K562 (cell line): ENCODE data around the gene PSMD8. TPM values are rescaled to one million over a fixed set of nuclear protein-coding genes. Genes with fewer than 3 reads are reported as not detected.

ENCODE experiments used
- GABPB1 ChIP-seq: sonication (generic); formaldehyde crosslinking; IDR thresholded peaks from 2 replicates; pipeline ENCODE4 v1.8.0; 2022; ENCODE audit warnings: mild to moderate bottlenecking, missing genetic modification reagents
- PTTG1 ChIP-seq: fragments of 450-650 bp; IDR thresholded peaks from 2 replicates; pipeline ENCODE4 v1.6.1; 2016; ENCODE audit warnings: low read depth, mild to moderate bottlenecking, missing genetic modification characterization, missing compliant biosample characterization
- RBM14 ChIP-seq: fragments of 200-400 bp; formaldehyde crosslinking; IDR thresholded peaks from 2 replicates; pipeline ENCODE4 v1.6.1; 2018; ENCODE audit warnings: low read depth, mild to moderate bottlenecking, low read length, moderate library complexity, borderline replicate concordance; ENCODE audit not compliant: insufficient read depth
- SMAD2 ChIP-seq: fragments of 150-350 bp; IDR thresholded peaks from 2 replicates; pipeline ENCODE4 v1.6.1; 2014; ENCODE audit warnings: low read depth, mild to moderate bottlenecking, low read length
- polyA plus RNA-seq, 8 experiments: library from polyadenylated mRNA; depleted of rRNA in 4 of 8; stranded (reverse) in 5 of 8; unstranded in 3 of 8; fragments of >200 nt; fragmentation: Nextera tagmentation in 2 of 8; fragmentation: Illumina TruSeq in 1 of 8; extraction: Ambion mirVana in 2 of 8; extraction: Trizol in 1 of 8; gene quantifications; 2 replicates each; pipeline versions ENCODE4 v1.2.1 to v1.2.3, GENCODE V29; 2011 to 2014; ENCODE audit warnings: inconsistent platforms in 1 of 8, missing spikeins in 1 of 8
- total RNA-seq, 7 experiments: library from RNA; depleted of rRNA in 6 of 7; stranded (reverse); fragments of >200 nt in 6 of 7; fragmentation: Illumina TruSeq in 2 of 7; extraction: Trizol in 2 of 7; gene quantifications; 2 replicates each; pipeline versions ENCODE4 v1.2.1 to v1.2.3, GENCODE V29; 2011 to 2021; ENCODE audit warnings: low replicate concordance in 1 of 7
- TF ChIP-seq, protein P1 (sequence below), 2 experiments: fragments of 450-650 bp; formaldehyde crosslinking in 1 of 2; IDR thresholded peaks; 2 replicates each; pipeline versions ENCODE4 v1.4.0 to v1.6.1; 2014 to 2020; ENCODE audit warnings: mild to moderate bottlenecking in 2 of 2, borderline replicate concordance in 1 of 2, low read depth in 1 of 2
- TF ChIP-seq, protein P2 (sequence below): sonication (generic); formaldehyde crosslinking; IDR thresholded peaks from 2 replicates; pipeline ENCODE4 v1.8.0; 2023; ENCODE audit warnings: missing genetic modification reagents, mild to moderate bottlenecking, borderline replicate concordance
- TF ChIP-seq, protein P3 (sequence below): sonication (generic); formaldehyde crosslinking; IDR thresholded peaks from 2 replicates; pipeline ENCODE4 v1.8.0; 2022; ENCODE audit warnings: mild to moderate bottlenecking, missing genetic modification reagents

The PSMD8 gene
- total and polyA plus RNA-seq, 9 of the 15 experiments (the other 6 are each of a cell fraction or from before 2014, with no cell fraction given), result 130 to 583 (median 315) TPM

DNA sequence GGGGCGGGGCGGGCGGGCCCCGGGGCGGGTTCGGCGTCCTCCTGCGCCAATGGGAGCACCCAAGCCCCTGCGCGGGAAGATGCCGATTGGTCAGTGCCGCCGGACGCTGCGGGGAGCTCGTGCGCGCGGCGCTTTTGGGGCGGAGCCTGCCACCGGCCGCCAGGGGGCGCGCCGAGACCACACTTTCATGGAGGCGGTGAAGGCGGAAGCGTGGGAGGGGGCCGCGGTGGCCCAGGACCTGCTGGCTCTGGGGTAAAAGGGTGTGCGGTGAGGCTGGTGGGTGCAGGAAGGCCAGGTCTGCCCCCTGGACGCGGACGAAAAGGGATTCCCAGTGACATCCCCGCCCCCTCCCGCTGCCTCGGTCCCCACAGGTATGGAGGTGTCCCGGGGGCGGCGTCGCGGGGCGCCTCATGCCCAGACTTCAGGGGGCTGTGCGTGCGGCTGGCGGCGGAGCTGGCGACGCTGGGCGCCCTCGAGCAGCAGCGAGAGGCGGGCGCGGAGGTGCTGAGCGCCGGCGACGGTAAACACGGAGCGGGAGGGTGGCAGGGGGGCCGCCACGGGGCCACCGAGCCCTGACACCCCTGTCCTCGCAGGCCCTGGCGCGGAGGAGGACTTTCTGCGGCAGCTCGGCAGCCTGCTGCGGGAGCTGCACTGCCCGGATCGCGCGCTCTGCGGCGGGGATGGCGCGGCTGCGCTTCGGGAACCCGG lies 28.8 kb downstream of the PSMD8 start, which contains the start of gene FAM98C (continued):
- TF ChIP-seq, protein P1, sequence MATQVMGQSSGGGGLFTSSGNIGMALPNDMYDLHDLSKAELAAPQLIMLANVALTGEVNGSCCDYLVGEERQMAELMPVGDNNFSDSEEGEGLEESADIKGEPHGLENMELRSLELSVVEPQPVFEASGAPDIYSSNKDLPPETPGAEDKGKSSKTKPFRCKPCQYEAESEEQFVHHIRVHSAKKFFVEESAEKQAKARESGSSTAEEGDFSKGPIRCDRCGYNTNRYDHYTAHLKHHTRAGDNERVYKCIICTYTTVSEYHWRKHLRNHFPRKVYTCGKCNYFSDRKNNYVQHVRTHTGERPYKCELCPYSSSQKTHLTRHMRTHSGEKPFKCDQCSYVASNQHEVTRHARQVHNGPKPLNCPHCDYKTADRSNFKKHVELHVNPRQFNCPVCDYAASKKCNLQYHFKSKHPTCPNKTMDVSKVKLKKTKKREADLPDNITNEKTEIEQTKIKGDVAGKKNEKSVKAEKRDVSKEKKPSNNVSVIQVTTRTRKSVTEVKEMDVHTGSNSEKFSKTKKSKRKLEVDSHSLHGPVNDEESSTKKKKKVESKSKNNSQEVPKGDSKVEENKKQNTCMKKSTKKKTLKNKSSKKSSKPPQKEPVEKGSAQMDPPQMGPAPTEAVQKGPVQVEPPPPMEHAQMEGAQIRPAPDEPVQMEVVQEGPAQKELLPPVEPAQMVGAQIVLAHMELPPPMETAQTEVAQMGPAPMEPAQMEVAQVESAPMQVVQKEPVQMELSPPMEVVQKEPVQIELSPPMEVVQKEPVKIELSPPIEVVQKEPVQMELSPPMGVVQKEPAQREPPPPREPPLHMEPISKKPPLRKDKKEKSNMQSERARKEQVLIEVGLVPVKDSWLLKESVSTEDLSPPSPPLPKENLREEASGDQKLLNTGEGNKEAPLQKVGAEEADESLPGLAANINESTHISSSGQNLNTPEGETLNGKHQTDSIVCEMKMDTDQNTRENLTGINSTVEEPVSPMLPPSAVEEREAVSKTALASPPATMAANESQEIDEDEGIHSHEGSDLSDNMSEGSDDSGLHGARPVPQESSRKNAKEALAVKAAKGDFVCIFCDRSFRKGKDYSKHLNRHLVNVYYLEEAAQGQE (IDR thresholded peaks at IDR 0.05; ENCODE audit: borderline replicate concordance), result peak; percentile 85
- TF ChIP-seq, protein P1 (CRISPR knock-in tag; IDR thresholded peaks at IDR 0.05; ENCODE audit: low read depth), result no peak; the same call in 1 of the 2 replicates
- TF ChIP-seq SMAD2, result no peak
- TF ChIP-seq GABPB1 (CRISPR knock-in tag), result peak; percentile 80
- TF ChIP-seq RBM14, result no peak
- TF ChIP-seq, protein P2, sequence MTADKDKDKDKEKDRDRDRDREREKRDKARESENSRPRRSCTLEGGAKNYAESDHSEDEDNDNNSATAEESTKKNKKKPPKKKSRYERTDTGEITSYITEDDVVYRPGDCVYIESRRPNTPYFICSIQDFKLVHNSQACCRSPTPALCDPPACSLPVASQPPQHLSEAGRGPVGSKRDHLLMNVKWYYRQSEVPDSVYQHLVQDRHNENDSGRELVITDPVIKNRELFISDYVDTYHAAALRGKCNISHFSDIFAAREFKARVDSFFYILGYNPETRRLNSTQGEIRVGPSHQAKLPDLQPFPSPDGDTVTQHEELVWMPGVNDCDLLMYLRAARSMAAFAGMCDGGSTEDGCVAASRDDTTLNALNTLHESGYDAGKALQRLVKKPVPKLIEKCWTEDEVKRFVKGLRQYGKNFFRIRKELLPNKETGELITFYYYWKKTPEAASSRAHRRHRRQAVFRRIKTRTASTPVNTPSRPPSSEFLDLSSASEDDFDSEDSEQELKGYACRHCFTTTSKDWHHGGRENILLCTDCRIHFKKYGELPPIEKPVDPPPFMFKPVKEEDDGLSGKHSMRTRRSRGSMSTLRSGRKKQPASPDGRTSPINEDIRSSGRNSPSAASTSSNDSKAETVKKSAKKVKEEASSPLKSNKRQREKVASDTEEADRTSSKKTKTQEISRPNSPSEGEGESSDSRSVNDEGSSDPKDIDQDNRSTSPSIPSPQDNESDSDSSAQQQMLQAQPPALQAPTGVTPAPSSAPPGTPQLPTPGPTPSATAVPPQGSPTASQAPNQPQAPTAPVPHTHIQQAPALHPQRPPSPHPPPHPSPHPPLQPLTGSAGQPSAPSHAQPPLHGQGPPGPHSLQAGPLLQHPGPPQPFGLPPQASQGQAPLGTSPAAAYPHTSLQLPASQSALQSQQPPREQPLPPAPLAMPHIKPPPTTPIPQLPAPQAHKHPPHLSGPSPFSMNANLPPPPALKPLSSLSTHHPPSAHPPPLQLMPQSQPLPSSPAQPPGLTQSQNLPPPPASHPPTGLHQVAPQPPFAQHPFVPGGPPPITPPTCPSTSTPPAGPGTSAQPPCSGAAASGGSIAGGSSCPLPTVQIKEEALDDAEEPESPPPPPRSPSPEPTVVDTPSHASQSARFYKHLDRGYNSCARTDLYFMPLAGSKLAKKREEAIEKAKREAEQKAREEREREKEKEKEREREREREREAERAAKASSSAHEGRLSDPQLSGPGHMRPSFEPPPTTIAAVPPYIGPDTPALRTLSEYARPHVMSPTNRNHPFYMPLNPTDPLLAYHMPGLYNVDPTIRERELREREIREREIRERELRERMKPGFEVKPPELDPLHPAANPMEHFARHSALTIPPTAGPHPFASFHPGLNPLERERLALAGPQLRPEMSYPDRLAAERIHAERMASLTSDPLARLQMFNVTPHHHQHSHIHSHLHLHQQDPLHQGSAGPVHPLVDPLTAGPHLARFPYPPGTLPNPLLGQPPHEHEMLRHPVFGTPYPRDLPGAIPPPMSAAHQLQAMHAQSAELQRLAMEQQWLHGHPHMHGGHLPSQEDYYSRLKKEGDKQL, result no peak
- TF ChIP-seq, protein P3, sequence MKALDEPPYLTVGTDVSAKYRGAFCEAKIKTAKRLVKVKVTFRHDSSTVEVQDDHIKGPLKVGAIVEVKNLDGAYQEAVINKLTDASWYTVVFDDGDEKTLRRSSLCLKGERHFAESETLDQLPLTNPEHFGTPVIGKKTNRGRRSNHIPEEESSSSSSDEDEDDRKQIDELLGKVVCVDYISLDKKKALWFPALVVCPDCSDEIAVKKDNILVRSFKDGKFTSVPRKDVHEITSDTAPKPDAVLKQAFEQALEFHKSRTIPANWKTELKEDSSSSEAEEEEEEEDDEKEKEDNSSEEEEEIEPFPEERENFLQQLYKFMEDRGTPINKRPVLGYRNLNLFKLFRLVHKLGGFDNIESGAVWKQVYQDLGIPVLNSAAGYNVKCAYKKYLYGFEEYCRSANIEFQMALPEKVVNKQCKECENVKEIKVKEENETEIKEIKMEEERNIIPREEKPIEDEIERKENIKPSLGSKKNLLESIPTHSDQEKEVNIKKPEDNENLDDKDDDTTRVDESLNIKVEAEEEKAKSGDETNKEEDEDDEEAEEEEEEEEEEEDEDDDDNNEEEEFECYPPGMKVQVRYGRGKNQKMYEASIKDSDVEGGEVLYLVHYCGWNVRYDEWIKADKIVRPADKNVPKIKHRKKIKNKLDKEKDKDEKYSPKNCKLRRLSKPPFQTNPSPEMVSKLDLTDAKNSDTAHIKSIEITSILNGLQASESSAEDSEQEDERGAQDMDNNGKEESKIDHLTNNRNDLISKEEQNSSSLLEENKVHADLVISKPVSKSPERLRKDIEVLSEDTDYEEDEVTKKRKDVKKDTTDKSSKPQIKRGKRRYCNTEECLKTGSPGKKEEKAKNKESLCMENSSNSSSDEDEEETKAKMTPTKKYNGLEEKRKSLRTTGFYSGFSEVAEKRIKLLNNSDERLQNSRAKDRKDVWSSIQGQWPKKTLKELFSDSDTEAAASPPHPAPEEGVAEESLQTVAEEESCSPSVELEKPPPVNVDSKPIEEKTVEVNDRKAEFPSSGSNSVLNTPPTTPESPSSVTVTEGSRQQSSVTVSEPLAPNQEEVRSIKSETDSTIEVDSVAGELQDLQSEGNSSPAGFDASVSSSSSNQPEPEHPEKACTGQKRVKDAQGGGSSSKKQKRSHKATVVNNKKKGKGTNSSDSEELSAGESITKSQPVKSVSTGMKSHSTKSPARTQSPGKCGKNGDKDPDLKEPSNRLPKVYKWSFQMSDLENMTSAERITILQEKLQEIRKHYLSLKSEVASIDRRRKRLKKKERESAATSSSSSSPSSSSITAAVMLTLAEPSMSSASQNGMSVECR (CRISPR knock-in tag), result peak; percentile 65; the same call in 1 of the 2 replicates
- no peak for TF ChIP-seq PTTG1 (tag)
